CD4-positive, alpha-beta T cell treated with Interleukin-17A for 4 hours (primary cell): ENCODE measurements around the gene CAMKMT.

Experiments
- DNase-seq: peaks from one replicate; pipeline ENCODE4 v3.0.0-alpha.2; 2020; ENCODE audit warnings: mixed read lengths

The CAMKMT gene

GRCh38 chr2:44706681-44707553 is 345.2 kb downstream of the CAMKMT start:
- no peak for DNase-seq

GRCh38 chr2:44707945-44708660 is 346.4 kb downstream of the CAMKMT start:
- DNase-seq, result no peak

GRCh38 chr2:44708661-44709000 is 346.9 kb downstream of the CAMKMT start:
- no peak for DNase-seq

- no peak for DNase-seq
These were observed 351.4 kb downstream of the CAMKMT start for GRCh38 chr2:44713170-44713569.

- DNase-seq, result no peak
These were observed 353.9 kb downstream of the CAMKMT start for GRCh38 chr2:44715671-44716081.

GRCh38 chr2:44716131-44716530 is 354.4 kb downstream of the CAMKMT start:
- no peak for DNase-seq

GRCh38 chr2:44718431-44718830 is 356.7 kb downstream of the CAMKMT start:
- DNase-seq, result no peak

GRCh38 chr2:44719562-44719961 is 357.8 kb downstream of the CAMKMT start:
- no peak for DNase-seq

- DNase-seq, result no peak
These were observed 360.4 kb downstream of the CAMKMT start for GRCh38 chr2:44722026-44722625.

GRCh38 chr2:44723921-44724320 is 362.2 kb downstream of the CAMKMT start:
- no peak for DNase-seq

- no peak for DNase-seq
These were observed 368.8 kb downstream of the CAMKMT start for GRCh38 chr2:44730593-44730992.

- no peak for DNase-seq
These were observed 369.8 kb downstream of the CAMKMT start for GRCh38 chr2:44731505-44731904.

GRCh38 chr2:44736270-44736942 is 374.7 kb downstream of the CAMKMT start:
- DNase-seq, result no peak

- no peak for DNase-seq
These were observed 378.9 kb downstream of the CAMKMT start for GRCh38 chr2:44740678-44741077.

GRCh38 chr2:44741507-44741906 is 379.8 kb downstream of the CAMKMT start:
- no peak for DNase-seq

GRCh38 chr2:44742057-44742456 is 380.3 kb downstream of the CAMKMT start:
- no peak for DNase-seq

- no peak for DNase-seq
These were observed 381.7 kb downstream of the CAMKMT start for GRCh38 chr2:44743473-44743872.

GRCh38 chr2:44744961-44745892 is 383.5 kb downstream of the CAMKMT start:
- DNase-seq, result no peak

- DNase-seq, result no peak
These were observed 384.4 kb downstream of the CAMKMT start for GRCh38 chr2:44745922-44746766.

GRCh38 chr2:44746856-44747615 is 385.3 kb downstream of the CAMKMT start:
- DNase-seq, result no peak
